NCI-H69 (cell line): Measurements from ENCODE around the gene KRT33B.

Experiments
- DNase-seq: peaks from one replicate; lab custom pipeline; 2025; lab: John Stamatoyannopoulos, UW

The KRT33B gene

GRCh38 chr17:41325126-41325525, 44.5 kb downstream of the KRT33B start:
- no peak for DNase-seq

DNA sequence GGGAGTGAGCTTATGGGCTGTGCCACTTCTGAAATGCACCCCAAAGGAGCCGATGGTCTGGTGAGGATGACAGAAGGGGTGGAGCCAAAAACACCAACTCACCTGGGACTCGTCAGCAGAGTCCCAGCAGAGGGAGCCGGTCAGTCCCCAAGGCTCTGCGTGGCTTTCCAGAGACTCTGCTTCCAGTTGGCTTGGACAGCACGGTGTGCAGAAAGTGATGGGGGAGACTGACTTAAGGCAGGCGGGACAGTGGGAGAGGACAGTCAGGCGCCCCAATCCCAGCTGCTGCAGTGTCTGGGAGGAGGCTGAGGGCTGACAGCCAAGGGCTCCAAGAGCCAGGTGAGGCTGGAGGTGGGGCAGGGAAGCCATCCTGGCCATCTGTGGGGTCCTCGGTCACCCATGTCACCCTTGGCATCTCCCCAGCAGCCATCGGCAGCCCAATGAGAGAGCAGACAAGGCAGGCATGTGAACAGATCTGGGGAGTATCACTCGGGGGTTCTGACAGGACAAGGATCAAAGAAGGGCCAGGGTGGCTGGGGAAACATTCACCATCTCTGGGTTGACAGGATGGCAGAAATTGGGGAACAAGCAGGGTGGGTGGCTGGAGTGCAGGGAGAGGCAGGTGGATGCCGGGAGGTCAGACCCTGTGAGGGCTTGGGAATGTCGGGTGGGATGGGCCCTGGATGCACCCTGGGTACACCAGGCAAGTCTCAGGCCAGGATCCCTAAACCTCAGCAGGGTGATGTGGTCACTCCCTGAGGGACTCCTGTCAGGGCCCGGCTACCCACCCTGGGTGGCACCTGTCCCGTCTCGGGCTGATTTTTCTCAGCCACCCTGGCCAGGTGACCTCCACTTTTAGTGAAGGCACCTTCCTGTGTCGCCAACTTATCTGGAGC, 45.2 kb downstream of the KRT33B start:
- DNase-seq = peak; percentile 24

DNA sequence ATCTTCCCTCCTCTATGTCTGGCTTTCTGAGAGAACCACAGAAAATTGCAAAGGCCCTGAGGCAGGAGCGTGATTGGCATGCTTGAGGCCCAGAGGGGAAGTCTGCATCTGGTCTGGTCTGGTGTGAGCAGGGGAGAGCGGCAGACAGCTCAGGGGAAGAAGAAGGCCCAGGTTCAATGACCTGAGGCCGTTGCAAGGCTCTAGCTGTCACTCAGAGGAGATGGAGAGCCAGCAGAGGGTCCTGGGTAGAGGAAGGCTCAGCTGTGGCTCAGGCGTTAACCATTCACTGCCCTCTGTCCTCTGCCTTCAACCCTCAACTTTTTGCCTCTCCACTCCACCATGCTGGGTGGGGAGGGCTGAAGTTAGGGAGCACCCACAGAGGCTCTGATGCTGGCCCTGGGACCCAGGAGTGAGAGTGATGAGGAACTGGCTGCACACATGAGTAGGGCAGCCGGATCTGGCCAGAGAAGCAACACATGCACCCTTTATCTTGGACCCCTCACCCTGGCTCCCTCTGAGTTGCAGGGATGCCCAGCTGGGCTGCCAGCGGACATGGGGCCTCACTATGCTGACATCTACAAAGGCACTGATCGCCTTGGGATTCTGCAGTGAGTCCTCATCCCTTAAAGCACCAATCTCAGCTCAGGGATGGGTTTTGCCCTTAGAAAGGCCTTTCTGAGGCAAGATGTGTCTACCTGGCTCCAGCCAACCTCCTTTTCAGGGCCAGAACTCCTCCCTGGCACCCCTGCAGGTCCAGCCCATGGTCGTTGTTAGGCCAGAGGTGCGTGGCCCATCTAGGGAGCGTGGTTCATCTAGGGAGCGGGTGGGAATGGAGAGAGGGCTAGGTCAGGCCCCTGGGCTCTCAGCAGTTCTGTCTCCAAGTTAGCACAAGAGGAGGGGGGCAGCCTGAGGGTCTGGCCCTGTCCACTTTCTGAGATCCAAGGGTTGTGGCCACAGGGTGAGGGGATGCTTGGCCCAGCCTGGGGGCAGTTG, 46.4 kb downstream of the KRT33B start:
- DNase-seq = no peak

GRCh38 chr17:41322094-41322902, 47.3 kb downstream of the KRT33B start:
- DNase-seq = peak; percentile 48

GRCh38 chr17:41318231-41318630, 51.4 kb downstream of the KRT33B start:
- DNase-seq = no peak

GRCh38 chr17:41315814-41316445, 53.7 kb downstream of the KRT33B start:
- peak; percentile 40 for DNase-seq

- DNase-seq = no peak
These were observed 54.3 kb downstream of the KRT33B start, which contains the start of gene KRTAP17-1 for GRCh38 chr17:41315204-41315794. Gene KRTAP17-1, minus strand, starts transcription at chr17:41315710. Its CDS starts 60 bp downstream, at chr17:41315650.
